DOHH2 (cell line): ENCODE measurements around the gene ST3GAL3.

Experiments
- CTCF ChIP-seq: fragments of 200-600 bp; sonication (generic); IDR thresholded peaks from one replicate; pipeline ENCODE4 v1.5.1; 2014; ENCODE audit warnings: antibody characterized with exemption, mild to moderate bottlenecking, low read depth, low read length; ENCODE audit not compliant: poor library complexity, severe bottlenecking
- EZH2phosphoT487 ChIP-seq: fragments of 200-600 bp; sonication (generic); IDR thresholded peaks from 2 replicates; pipeline ENCODE4 v1.6.1; 2017; ENCODE audit warnings: borderline replicate concordance, mild to moderate bottlenecking, antibody characterized with exemption, low read length, moderate library complexity, mixed read lengths

- TF ChIP-seq CTCF = no peak
- no peak for TF ChIP-seq EZH2phosphoT487
Measured at GRCh38 chr1:43979528-43980254, 272.4 kb downstream of the ST3GAL3 start.
